B cell (primary cell): ENCODE results near the gene ZCCHC7. TPM values are rescaled to one million over a fixed set of nuclear protein-coding genes. Genes with fewer than 3 reads are reported as not detected.

Source experiments
- ATAC-seq: fragments of 200-7000 bp; cut with Tn5 transposase; one replicate; pipeline ENCODE4 v1.10.0; 2021; ENCODE audit warnings: low read depth, mild to moderate bottlenecking, moderate number of reproducible peaks, moderate library complexity
- CTCF ChIA-PET: fragments of 350-600 bp; sonication (Branson Sonifier 250); formaldehyde crosslinking; loops from one replicate; lab custom pipeline; 2021; ENCODE audit warnings: antibody characterized with exemption, inconsistent platforms; lab: Charles Lee
- POLR2A ChIA-PET: fragments of 350-600 bp; sonication (Branson Sonifier 250); formaldehyde crosslinking; loops from one replicate; lab custom pipeline; 2021; ENCODE audit warnings: antibody characterized with exemption; lab: Charles Lee
- DNase-seq: peaks from one replicate; pipeline ENCODE4 v3.0.0; 2013
- H2AFZ ChIP-seq: 2 replicates; pipeline ENCODE4 v1.6.1; 2012; ENCODE audit warnings: mild to moderate bottlenecking, low read depth, low read length; ENCODE audit not compliant: insufficient read depth, poor library complexity, severe bottlenecking
- H3K27ac ChIP-seq, 2 donors: 1 replicate in 1 of 2; 2 replicates in 1 of 2; pipeline ENCODE4 v1.5.1; 2012 to 2013; ENCODE audit warnings: low read length in 2 of 2, mild to moderate bottlenecking in 2 of 2, moderate library complexity in 1 of 2
- H3K27me3 ChIP-seq, 4 experiments: fragments of 200-600 bp in 1 of 4; sonication (generic) in 1 of 4; replicated peaks in 1 of 4; 1 replicate in 2 of 4; 2 replicates in 2 of 4; pipeline versions ENCODE4 v1.6.1 to v1.7.0; 2013 to 2016; ENCODE audit warnings: low read length in 3 of 4, mild to moderate bottlenecking in 2 of 4, mixed read lengths in 1 of 4, moderate library complexity in 1 of 4; ENCODE audit not compliant: insufficient read depth in 4 of 4, control insufficient read depth in 3 of 4; ENCODE audit errors: control extremely low read depth in 1 of 4
- H3K36me3 ChIP-seq, 2 experiments: replicated peaks in 1 of 2; 1 replicate in 1 of 2; 2 replicates in 1 of 2; pipeline versions ENCODE4 v1.6.1 to v1.7.1; 2013; ENCODE audit warnings: low read length in 1 of 2; ENCODE audit not compliant: insufficient read depth in 2 of 2, control insufficient read depth in 1 of 2; ENCODE audit errors: control extremely low read depth in 1 of 2, extremely low read depth in 1 of 2
- H3K4me1 ChIP-seq, 2 donors: fragments of 200-600 bp in 1 of 2; sonication (generic) in 1 of 2; 1 replicate in 1 of 2; 2 replicates in 1 of 2; pipeline versions ENCODE4 v1.5.1 to v1.6.1; 2013 to 2017; ENCODE audit warnings: low read length in 2 of 2; ENCODE audit not compliant: control insufficient read depth in 2 of 2, insufficient read depth in 2 of 2
- H3K4me2 ChIP-seq: replicated peaks from 2 replicates; pipeline ENCODE3; 2012; ENCODE audit warnings: mild to moderate bottlenecking, low read depth, low read length; ENCODE audit not compliant: poor library complexity, severe bottlenecking
- H3K4me3 ChIP-seq, 5 experiments: fragments of 200-600 bp in 1 of 5; sonication (generic) in 1 of 5; 1 replicate in 3 of 5; 2 replicates in 2 of 5; pipeline versions ENCODE4 v1.5.1 to v1.7.0; 2011 to 2016; ENCODE audit warnings: low read length in 4 of 5, mild to moderate bottlenecking in 4 of 5, low read depth in 2 of 5, control low read depth in 1 of 5, moderate library complexity in 1 of 5; ENCODE audit not compliant: insufficient read depth in 1 of 5; ENCODE audit errors: control extremely low read depth in 1 of 5, extremely low read depth in 1 of 5
- H3K79me2 ChIP-seq: fragments of 200-600 bp; sonication (generic); one replicate; pipeline ENCODE4 v1.6.0; 2016; ENCODE audit warnings: low read length; ENCODE audit not compliant: control insufficient read depth, insufficient read depth
- H3K9ac ChIP-seq: fragments of 200-600 bp; sonication (generic); 2 replicates; pipeline ENCODE4 v1.6.1; 2017; ENCODE audit warnings: mild to moderate bottlenecking, low read length, moderate library complexity
- H3K9me3 ChIP-seq, 3 donors: one replicate each; pipeline versions ENCODE4 v1.6.1 to v1.7.1; 2013; ENCODE audit warnings: low read length in 2 of 3; ENCODE audit not compliant: control insufficient read depth in 2 of 3, insufficient read depth in 1 of 3; ENCODE audit errors: control extremely low read depth in 1 of 3
- H4K20me1 ChIP-seq: 2 replicates; pipeline ENCODE4 v1.6.0; 2012; ENCODE audit warnings: mild to moderate bottlenecking, low read length; ENCODE audit not compliant: insufficient read depth, control insufficient read depth, poor library complexity, severe bottlenecking
- H3K27ac Mint-ChIP-seq: one replicate; pipeline ENCODE4 v1.8.0; 2021; ENCODE audit warnings: mixed read lengths
- H3K27me3 Mint-ChIP-seq: one replicate; pipeline ENCODE4 v1.8.0; 2021; ENCODE audit warnings: mixed read lengths
- H3K4me1 Mint-ChIP-seq: one replicate; pipeline ENCODE4 v1.8.0; 2021; ENCODE audit warnings: mixed read lengths
- H3K4me3 Mint-ChIP-seq: one replicate; pipeline ENCODE4 v1.8.0; 2021; ENCODE audit warnings: mixed read lengths
- H3K9me3 Mint-ChIP-seq: one replicate; pipeline ENCODE4 v1.8.0; 2022; ENCODE audit warnings: mixed read lengths; ENCODE audit not compliant: insufficient read depth
- CTCF ChIP-seq: fragments of 200-600 bp; IDR thresholded peaks from one replicate; pipeline ENCODE4 v1.8.0; 2022; ENCODE audit warnings: antibody characterized with exemption, mild to moderate bottlenecking
- EZH2 ChIP-seq: IDR thresholded peaks from 2 replicates; pipeline ENCODE4 v1.6.1; 2012; ENCODE audit warnings: borderline replicate concordance, low read depth, mild to moderate bottlenecking, moderate library complexity, low read length; ENCODE audit not compliant: insufficient read depth, poor library complexity, severe bottlenecking
- WGBS: methylation state at CpG from one replicate; pipeline ENCODE4 v1.1.5; 2013; ENCODE audit warnings: missing lambda C conversion rate; ENCODE audit not compliant: insufficient coverage; 5-methylcytosine and 5-hydroxymethylcytosine counted together
- intact Hi-C: fragments of 100-400 bp; cut with micrococcal nuclease; formaldehyde crosslinking; loops from one replicate; pipeline ENCODE4 v1.10.0; 2022
- polyA plus RNA-seq: library from polyadenylated mRNA; depleted of rRNA; stranded (reverse); fragments of >200 nt; gene quantifications from 2 replicates; pipeline ENCODE4 v1.2.3, GENCODE V29; 2012
- total RNA-seq, 2 donors: library from RNA; stranded (reverse); fragments of 120-200 nt in 1 of 2; gene quantifications; 1 replicate in 1 of 2; 2 replicates in 1 of 2; pipeline versions ENCODE4 v1.2.3 to v1.2.4, GENCODE V29; 2013 to 2022

ZCCHC7 gene
- total and polyA plus RNA-seq, 2 donors (not counting 1 experiment from before 2014, with no cell fraction given) = 56.3 to 83.5 TPM

- DNase-seq (no peak), ATAC-seq (no peak)
- Histone ChIP-seq H4K20me1 (no peaks in the 10 kb centered on the region), H3K27ac (no peak overlapping the region), H3K36me3 (no peaks in the 10 kb centered on the region), H3K4me3 (no peak overlapping the region), H3K9ac (no peak overlapping the region), H3K9me3 (no peaks in the 10 kb centered on the region), H3K27me3 (no peaks in the 10 kb centered on the region), H3K4me1 (peaks cover 20 to 25% of the 10 kb centered on the region in 2 donors), H2AFZ (no peak overlapping the region), H3K4me2 (no peak overlapping the region), H3K79me2 (peaks cover 68% of the 10 kb centered on the region)
- POLR2A ChIA-PET = no interaction called here
- Mint-ChIP-seq H3K9me3 (no peaks in the 10 kb centered on the region), H3K27me3 (no peaks in the 10 kb centered on the region), H3K4me3 (no peak overlapping the region), H3K27ac (no peak overlapping the region), H3K4me1 (peaks cover 31% of the 10 kb centered on the region)
- WGBS = no CpG with 5 or more reads among the region's 1 CpG
- no peak for TF ChIP-seq CTCF
- no peak for TF ChIP-seq EZH2
- CTCF ChIA-PET = interaction anchor here (0.6 to 1.7 kb wide), 7 partner anchors 24 to 993 kb away, joined by 3 to 6 read pairs (median 4); partner anchors contain the start of gene ZCCHC7
- intact Hi-C loops = no loop called here
Observed at GRCh38 chr9:37097294-37097693, 23.1 kb upstream of the ZCCHC7 start.

- ChIA-PET CTCF (interaction anchor here (1.1 to 1.8 kb wide), 3 partner anchors 62 to 227 kb away, joined by 3 to 6 read pairs (median 3); no protein-coding TSS in a partner anchor), POLR2A (interaction anchor here (0.6 to 1.4 kb wide), 2 partner anchors 20 to 181 kb away, joined by 3 read pairs; partner anchors contain the start of gene ZCCHC7)
- DNase-seq (no peak), ATAC-seq (no peak)
- Histone ChIP-seq H3K36me3 (no peaks in the 10 kb centered on the region), H4K20me1 (no peaks in the 10 kb centered on the region), H3K4me3 (no peak overlapping the region), H3K4me2 (peak overlapping the region; percentile 53), H3K4me1 (peaks cover 20 to 25% of the 10 kb centered on the region in 2 donors), H3K27ac (peak overlapping the region in 1 of 2 donors; percentile 32), H2AFZ (peak overlapping the region; percentile 64), H3K9ac (no peak overlapping the region), H3K27me3 (no peaks in the 10 kb centered on the region), H3K79me2 (peaks cover 75% of the 10 kb centered on the region), H3K9me3 (no peaks in the 10 kb centered on the region)
- H3K27me3 Mint-ChIP-seq = no peaks in the 10 kb centered on the region
- intact Hi-C loops = no loop called here
- TF ChIP-seq EZH2 = no peak
- no peak for TF ChIP-seq CTCF
- 100% methylated on average over 1 of the region's 2 CpGs for WGBS
- H3K27ac Mint-ChIP-seq = peak overlapping the region; percentile 80
- no peaks in the 10 kb centered on the region for H3K9me3 Mint-ChIP-seq
- peak overlapping the region; percentile 72 for H3K4me3 Mint-ChIP-seq
- peaks cover 39% of the 10 kb centered on the region for H3K4me1 Mint-ChIP-seq
Observed at GRCh38 chr9:37100327-37100726, 20.0 kb upstream of the ZCCHC7 start.
